WTC11 (cell line): ENCODE data around the gene ZFR. TPM values are rescaled to one million over a fixed set of nuclear protein-coding genes. Genes with fewer than 3 reads are reported as not detected.

Experiments used
- ATAC-seq: fragments of 200-7000 bp; cut with Tn5 transposase; 2 replicates; pipeline ENCODE4 v1.10.0; 2021; ENCODE audit warnings: mild to moderate bottlenecking, moderate library complexity
- CTCF ChIA-PET: fragments of 300-600 bp; sonication (Branson Sonifier 250); formaldehyde crosslinking; loops from one replicate; lab custom pipeline; 2021; ENCODE audit warnings: antibody characterized with exemption; lab: Charles Lee
- POLR2A ChIA-PET: fragments of 350-600 bp; sonication (Branson Sonifier 250); formaldehyde crosslinking; loops from one replicate; lab custom pipeline; 2021; ENCODE audit warnings: antibody characterized with exemption; lab: Charles Lee
- DNase-seq: peaks from one replicate; pipeline ENCODE4 v3.0.0; 2021; ENCODE audit warnings: low spot score
- H3K27ac Mint-ChIP-seq: 2 replicates; pipeline ENCODE4 v1.8.0; 2021; ENCODE audit warnings: mixed read lengths
- H3K27me3 Mint-ChIP-seq: 2 replicates; pipeline ENCODE4 v1.8.0; 2021; ENCODE audit warnings: low read depth, mild to moderate bottlenecking, moderate library complexity, mixed read lengths
- H3K36me3 Mint-ChIP-seq: 2 replicates; pipeline ENCODE4 v1.8.0; 2021; ENCODE audit warnings: mixed read lengths
- H3K4me1 Mint-ChIP-seq: 2 replicates; pipeline ENCODE4 v1.8.0; 2022; ENCODE audit warnings: mixed read lengths
- H3K4me3 Mint-ChIP-seq: 2 replicates; pipeline ENCODE4 v1.8.0; 2021; ENCODE audit warnings: mild to moderate bottlenecking, moderate library complexity, mixed read lengths
- H3K9me3 Mint-ChIP-seq: 2 replicates; pipeline ENCODE4 v1.8.0; 2021; ENCODE audit warnings: mixed read lengths
- E2F1 ChIP-seq: sonication (generic); formaldehyde crosslinking; IDR thresholded peaks from 2 replicates; pipeline ENCODE4 v1.8.0; 2022; ENCODE audit warnings: mild to moderate bottlenecking, missing genetic modification reagents
- ELF4 ChIP-seq: sonication (generic); formaldehyde crosslinking; IDR thresholded peaks from 2 replicates; pipeline ENCODE4 v1.8.1; 2022; ENCODE audit warnings: low read depth, mild to moderate bottlenecking, moderate library complexity, missing genetic modification reagents
- FOXJ3 ChIP-seq: sonication (generic); formaldehyde crosslinking; IDR thresholded peaks from 2 replicates; pipeline ENCODE4 v1.9.0; 2021; ENCODE audit warnings: missing genetic modification reagents, mild to moderate bottlenecking, borderline replicate concordance
- GRHL2 ChIP-seq: fragments of 250-450 bp; sonication (Bioruptor Pico); IDR thresholded peaks from 2 replicates; pipeline ENCODE4 v1.8.0; 2022; ENCODE audit warnings: mild to moderate bottlenecking, moderate library complexity; ENCODE audit not compliant: insufficient replicate concordance, severe bottlenecking
- JUN ChIP-seq: sonication (generic); formaldehyde crosslinking; IDR thresholded peaks from 2 replicates; pipeline ENCODE4 v1.8.0; 2023; ENCODE audit warnings: mild to moderate bottlenecking, missing genetic modification reagents
- MLX ChIP-seq: sonication (generic); formaldehyde crosslinking; IDR thresholded peaks from 2 replicates; pipeline ENCODE4 v1.8.1; 2023; ENCODE audit warnings: mild to moderate bottlenecking, missing genetic modification reagents, moderate library complexity
- PREB ChIP-seq: sonication (generic); formaldehyde crosslinking; IDR thresholded peaks from 2 replicates; pipeline ENCODE4 v1.8.1; 2022; ENCODE audit warnings: mild to moderate bottlenecking, missing genetic modification reagents, moderate library complexity, borderline replicate concordance
- RORB ChIP-seq: fragments of 250-450 bp; sonication (Bioruptor Pico); IDR thresholded peaks from 2 replicates; pipeline ENCODE4 v1.9.0; 2021; ENCODE audit warnings: mild to moderate bottlenecking
- SOX15 ChIP-seq: fragments of 250-450 bp; sonication (Bioruptor Pico); IDR thresholded peaks from 2 replicates; pipeline ENCODE4 v1.9.0; 2021; ENCODE audit warnings: mild to moderate bottlenecking
- STAT6 ChIP-seq: sonication (generic); formaldehyde crosslinking; conservative IDR thresholded peaks from 2 replicates; pipeline ENCODE4 v1.8.1; 2023; ENCODE audit warnings: mild to moderate bottlenecking, low read depth, missing genetic modification reagents, moderate library complexity
- USF1 ChIP-seq: sonication (generic); formaldehyde crosslinking; IDR thresholded peaks from 2 replicates; pipeline ENCODE4 v1.8.0; 2022; ENCODE audit warnings: mild to moderate bottlenecking, missing genetic modification reagents
- ZNF281 ChIP-seq: sonication (generic); formaldehyde crosslinking; IDR thresholded peaks from 2 replicates; pipeline ENCODE4 v1.8.0; 2023; ENCODE audit warnings: mild to moderate bottlenecking, missing genetic modification reagents
- ZNF396 ChIP-seq: fragments of 250-450 bp; sonication (Bioruptor Pico); IDR thresholded peaks from 2 replicates; pipeline ENCODE4 v1.8.0; 2021; ENCODE audit warnings: mild to moderate bottlenecking, moderate library complexity, borderline replicate concordance
- ZSCAN18 ChIP-seq: fragments of 250-450 bp; sonication (Bioruptor Pico); IDR thresholded peaks from 2 replicates; pipeline ENCODE4 v2.1.2; 2022; ENCODE audit warnings: mild to moderate bottlenecking, moderate library complexity
- total RNA-seq: library from RNA; stranded (reverse); gene quantifications from 3 replicates; pipeline ENCODE4 v1.2.3, GENCODE V29; 2021

Gene ZFR
- total RNA-seq, 1 experiment from 2014 or later: 64.5 TPM

GRCh38 chr5:32346869-32347268 is 97.7 kb downstream of the ZFR start:
- ChIA-PET POLR2A (no interaction called here), CTCF (no interaction called here)
- peaks cover 62% of the 10 kb centered on the region for H3K9me3 Mint-ChIP-seq
- TF ChIP-seq PREB: no peak
- no peak for TF ChIP-seq E2F1 (CRISPR knock-in tag)
- no peak for TF ChIP-seq GRHL2 (CRISPR knock-in tag)
- TF ChIP-seq FOXJ3 (CRISPR knock-in tag): no peak
- no peak for TF ChIP-seq ZNF396 (CRISPR knock-in tag)
- TF ChIP-seq USF1 (CRISPR knock-in tag): no peak
- no peak for TF ChIP-seq JUN (CRISPR knock-in tag)
- no peak for TF ChIP-seq RORB (CRISPR knock-in tag)
- no peak for TF ChIP-seq ZSCAN18 (CRISPR knock-in tag)
- TF ChIP-seq STAT6 (CRISPR knock-in tag): no peak
- TF ChIP-seq ELF4: no peak
- no peak for TF ChIP-seq ZNF281 (CRISPR knock-in tag)
- TF ChIP-seq SOX15 (CRISPR knock-in tag): no peak
- TF ChIP-seq MLX (CRISPR knock-in tag): no peak
- H3K4me1 Mint-ChIP-seq: no peaks in the 10 kb centered on the region
- no peaks in the 10 kb centered on the region for H3K27me3 Mint-ChIP-seq
- H3K36me3 Mint-ChIP-seq: peaks cover 61% of the 10 kb centered on the region
- H3K27ac Mint-ChIP-seq: no peak overlapping the region
- H3K4me3 Mint-ChIP-seq: no peak overlapping the region
- DNase-seq (no peak), ATAC-seq (no peak)
